CD4-positive, alpha-beta T cell treated with Interleukin-17A for 1 hour (primary cell): ENCODE results near the gene SEPSECS.

Source experiments
- DNase-seq: peaks from one replicate; pipeline ENCODE4 v3.0.0-alpha.2; 2020

Gene SEPSECS

DNA sequence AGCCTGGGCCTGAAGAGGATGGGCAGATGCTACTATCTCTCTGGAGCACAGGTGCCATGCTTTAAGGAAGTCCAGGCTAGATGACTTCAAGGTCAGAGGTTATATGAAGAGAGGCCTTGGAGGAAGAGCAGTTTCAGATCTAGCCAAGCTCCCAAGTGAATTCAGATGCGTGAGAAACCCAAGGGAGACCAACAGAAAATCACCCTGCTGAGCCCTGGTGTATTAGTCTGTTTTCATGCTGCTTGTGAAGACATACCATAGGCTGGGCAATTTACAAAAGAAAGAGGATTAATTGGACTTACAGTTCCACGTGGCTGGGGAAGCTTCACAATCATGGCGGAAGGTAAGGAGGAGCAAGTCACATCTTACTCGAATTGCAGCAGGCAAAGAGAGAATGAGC, 81.7 kb downstream of the SEPSECS start:
- DNase-seq = no peak

- no peak for DNase-seq
Measured at GRCh38 chr4:25076625-25077398, 83.4 kb downstream of the SEPSECS start.

GRCh38 chr4:25075851-25076250, 84.4 kb downstream of the SEPSECS start:
- DNase-seq = no peak

DNA sequence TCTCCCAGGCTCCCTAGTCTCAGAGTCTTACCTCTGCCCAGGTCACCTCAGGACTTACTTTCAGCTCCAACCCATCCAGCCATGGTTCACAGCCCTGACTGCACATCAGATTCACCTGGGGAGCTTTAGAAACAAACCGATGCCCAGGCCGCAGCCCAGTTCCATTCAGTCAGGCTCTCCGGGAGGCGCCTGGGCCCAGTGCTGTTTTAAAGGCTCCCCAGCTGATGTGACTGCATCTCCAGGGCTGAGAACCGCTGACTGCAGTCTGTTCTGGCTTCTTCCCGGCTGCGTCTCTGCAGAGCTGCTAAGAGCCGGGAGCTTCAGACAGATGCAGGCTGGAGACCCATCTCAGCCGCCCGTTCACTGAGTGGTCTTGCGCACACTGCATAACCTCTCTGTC, 85.1 kb downstream of the SEPSECS start:
- no peak for DNase-seq

- no peak for DNase-seq
Measured at GRCh38 chr4:25070545-25070944, 89.7 kb downstream of the SEPSECS start.
